ENCODE data around the gene ANKRD9. TPM values are rescaled to one million over a fixed set of nuclear protein-coding genes. Genes with fewer than 3 reads are reported as not detected.

ANKRD9 gene
- total and polyA plus RNA-seq, 9 donors: 2.2 to 48.1 (median 15.0) TPM

DNA sequence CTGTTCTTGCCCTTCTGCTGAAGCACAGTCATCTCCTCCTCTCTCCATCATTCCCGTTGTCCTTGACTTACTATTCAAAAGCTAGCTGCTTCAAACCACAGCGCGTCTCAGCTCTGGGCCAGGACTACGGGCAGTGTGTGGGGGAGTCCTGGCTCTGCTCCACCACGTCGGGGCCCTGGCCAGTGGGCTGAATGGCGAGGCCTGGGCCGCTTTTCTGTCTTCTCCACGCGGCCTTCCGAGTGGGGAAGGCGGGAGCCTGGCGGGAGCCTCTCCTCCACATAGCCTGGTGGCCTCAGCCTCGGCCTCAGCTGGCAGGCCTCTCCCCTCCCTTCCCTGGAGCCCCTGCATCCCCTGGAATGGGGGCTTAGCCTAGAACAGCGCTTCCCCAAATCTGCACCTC is 16.5 kb downstream of the ANKRD9 start:
- intact Hi-C loops (cut with DNase I): no loop called here
- TF ChIP-seq EP300 (IDR thresholded peaks at IDR 0.05) (no peak), POLR2A (IDR thresholded peaks at IDR 0.05) (no peak)
- TF ChIP-seq, protein P1, sequence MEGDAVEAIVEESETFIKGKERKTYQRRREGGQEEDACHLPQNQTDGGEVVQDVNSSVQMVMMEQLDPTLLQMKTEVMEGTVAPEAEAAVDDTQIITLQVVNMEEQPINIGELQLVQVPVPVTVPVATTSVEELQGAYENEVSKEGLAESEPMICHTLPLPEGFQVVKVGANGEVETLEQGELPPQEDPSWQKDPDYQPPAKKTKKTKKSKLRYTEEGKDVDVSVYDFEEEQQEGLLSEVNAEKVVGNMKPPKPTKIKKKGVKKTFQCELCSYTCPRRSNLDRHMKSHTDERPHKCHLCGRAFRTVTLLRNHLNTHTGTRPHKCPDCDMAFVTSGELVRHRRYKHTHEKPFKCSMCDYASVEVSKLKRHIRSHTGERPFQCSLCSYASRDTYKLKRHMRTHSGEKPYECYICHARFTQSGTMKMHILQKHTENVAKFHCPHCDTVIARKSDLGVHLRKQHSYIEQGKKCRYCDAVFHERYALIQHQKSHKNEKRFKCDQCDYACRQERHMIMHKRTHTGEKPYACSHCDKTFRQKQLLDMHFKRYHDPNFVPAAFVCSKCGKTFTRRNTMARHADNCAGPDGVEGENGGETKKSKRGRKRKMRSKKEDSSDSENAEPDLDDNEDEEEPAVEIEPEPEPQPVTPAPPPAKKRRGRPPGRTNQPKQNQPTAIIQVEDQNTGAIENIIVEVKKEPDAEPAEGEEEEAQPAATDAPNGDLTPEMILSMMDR (IDR thresholded peaks at IDR 0.05): no peak
- Histone ChIP-seq H3K27ac (no peak overlapping the region), H3K4me3 (no peak overlapping the region), H3K9me3 (no peaks in the 10 kb centered on the region), H3K27me3 (no peaks in the 10 kb centered on the region), H3K36me3 (no peaks in the 10 kb centered on the region), H3K4me1 (ENCODE audit: insufficient read depth) (peaks cover 2% of the 10 kb centered on the region)
- 25 to 34% (median 34%) methylated on average over 15 of the region's 15 CpGs for WGBS, 3 donors
- peak in 4 of 5 donors; percentile 57 to 79 (median 68) for DNase-seq

DNA sequence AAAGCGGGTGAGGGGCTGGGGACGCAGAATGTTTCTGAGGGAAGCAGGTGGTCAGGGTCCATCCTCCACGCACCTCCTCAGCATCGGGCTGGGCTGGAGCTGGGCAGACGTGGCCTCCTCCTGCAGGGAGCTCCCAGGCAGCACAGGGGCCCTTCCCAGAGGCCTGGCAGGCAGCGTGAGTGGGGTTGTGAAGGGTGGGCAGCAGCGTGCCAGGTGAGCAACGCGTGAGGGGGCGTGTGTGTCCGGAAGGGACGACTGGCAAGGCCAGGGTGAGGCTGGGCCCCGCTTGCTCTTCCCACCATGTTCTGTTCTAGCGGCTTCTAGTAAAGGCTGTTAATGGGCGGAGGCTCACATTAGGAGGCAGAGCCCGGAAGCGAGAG is 17.1 kb downstream of the ANKRD9 start:
- no peaks in the 10 kb centered on the region for H3K27me3 ChIP-seq
- H3K27ac ChIP-seq: no peak overlapping the region
- intact Hi-C loops (cut with DNase I): no loop called here
- no peaks in the 10 kb centered on the region for H3K36me3 ChIP-seq
- H3K9me3 ChIP-seq: no peaks in the 10 kb centered on the region
- WGBS, 3 donors: 60 to 76% (median 66%) methylated on average over 17 of the region's 17 CpGs
- peak in 1 of 5 donors; percentile 37 for DNase-seq
- peaks cover 2% of the 10 kb centered on the region for H3K4me1 ChIP-seq (ENCODE audit: insufficient read depth)
- TF ChIP-seq POLR2A (IDR thresholded peaks at IDR 0.05) (no peak), EP300 (IDR thresholded peaks at IDR 0.05) (no peak)
- TF ChIP-seq, protein P1 (IDR thresholded peaks at IDR 0.05): no peak
- no peak overlapping the region for H3K4me3 ChIP-seq

DNA sequence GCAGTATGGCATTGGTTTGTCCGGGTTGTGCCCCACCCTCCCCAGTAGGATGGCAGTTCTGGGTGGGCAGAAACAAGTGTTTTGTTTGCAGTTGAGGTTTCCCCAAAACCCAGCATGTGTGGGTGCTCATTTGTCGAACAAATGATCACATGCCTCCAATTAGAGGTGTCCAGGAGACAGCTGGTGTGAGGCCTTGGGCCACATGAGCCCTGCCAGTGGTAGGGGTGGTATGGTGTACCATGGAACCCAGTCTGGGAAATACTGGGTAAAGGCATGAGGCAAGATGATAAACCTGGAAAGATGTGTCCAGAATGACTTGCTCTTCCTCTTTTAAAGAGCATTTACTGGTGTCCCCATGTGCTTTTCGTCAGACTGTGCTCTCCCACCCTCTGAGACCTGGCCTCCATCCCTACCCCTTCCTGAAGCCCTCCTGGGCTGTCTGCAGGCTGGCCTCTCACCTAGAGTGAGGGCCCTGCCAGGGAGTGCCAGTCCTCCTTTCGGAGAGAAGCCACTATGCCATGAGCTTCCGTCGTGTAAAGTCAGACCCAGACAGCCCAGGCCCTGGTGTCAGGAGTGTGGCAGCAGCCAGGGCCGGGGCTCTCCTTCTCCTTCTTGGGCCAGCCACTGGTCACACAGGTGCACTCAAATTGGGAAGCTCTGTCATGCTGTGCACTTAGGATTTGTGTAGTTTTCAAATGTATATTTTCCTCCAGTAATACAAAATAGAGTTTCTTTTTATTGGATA is 17.6 kb downstream of the ANKRD9 start:
- Histone ChIP-seq H3K9me3 (no peaks in the 10 kb centered on the region), H3K27me3 (no peaks in the 10 kb centered on the region), H3K27ac (no peak overlapping the region), H3K4me1 (ENCODE audit: insufficient read depth) (peaks cover 3% of the 10 kb centered on the region), H3K36me3 (no peaks in the 10 kb centered on the region), H3K4me3 (no peak overlapping the region)
- peak in 1 of 5 donors; percentile 4 for DNase-seq
- 89 to 97% (median 90%) methylated on average over 7 of the region's 7 CpGs for WGBS, 3 donors
- no peak for TF ChIP-seq EP300 (IDR thresholded peaks at IDR 0.05)
- TF ChIP-seq, protein P1 (IDR thresholded peaks at IDR 0.05): no peak
- no peak for TF ChIP-seq POLR2A (IDR thresholded peaks at IDR 0.05)
- intact Hi-C loops (cut with DNase I): no loop called here

DNA sequence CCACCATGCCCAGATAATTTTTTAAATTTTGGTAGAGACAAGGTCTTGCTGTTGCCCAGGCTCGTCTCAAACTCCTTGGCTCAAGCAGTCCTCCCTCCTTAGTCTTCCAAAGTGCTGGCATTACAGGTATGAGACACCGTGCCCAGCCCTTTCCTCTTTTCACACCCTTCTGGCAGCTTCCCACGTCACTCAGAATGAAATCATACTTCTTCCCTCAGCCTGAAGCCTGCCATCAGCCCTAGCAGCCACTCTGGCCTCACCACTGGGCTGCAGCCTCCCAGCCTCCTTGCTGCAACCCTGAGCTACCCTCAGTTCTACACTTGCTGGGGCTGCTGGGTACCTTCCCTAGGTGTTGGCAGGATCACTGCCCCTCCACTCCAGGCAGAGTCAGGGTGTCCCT is 18.2 kb downstream of the ANKRD9 start:
- Histone ChIP-seq H3K27me3 (no peaks in the 10 kb centered on the region), H3K9me3 (no peaks in the 10 kb centered on the region), H3K4me1 (ENCODE audit: insufficient read depth) (peaks cover 6% of the 10 kb centered on the region), H3K4me3 (no peak overlapping the region), H3K36me3 (no peaks in the 10 kb centered on the region), H3K27ac (no peak overlapping the region)
- intact Hi-C loops (cut with DNase I): no loop called here
- 94 to 98% (median 94%) methylated on average over 3 of the region's 3 CpGs for whole genome bisulfite sequencing, 3 donors
- peak in 1 of 5 donors; percentile 16 for DNase-seq
- TF ChIP-seq EP300 (IDR thresholded peaks at IDR 0.05): no peak
- TF ChIP-seq, protein P1 (IDR thresholded peaks at IDR 0.05): no peak
- no peak for TF ChIP-seq POLR2A (IDR thresholded peaks at IDR 0.05)

Data from ovary (tissue), 9 donors.